NCI-H2227 (cell line): ENCODE data around the gene PEMT.

Experiments used
- DNase-seq: peaks from one replicate; lab custom pipeline; 2025; ENCODE audit not compliant: unreplicated experiment; lab: John Stamatoyannopoulos, UW

Gene PEMT

GRCh38 chr17:17515934-17516930 is 75.3 kb downstream of the PEMT start:
- DNase-seq, result no peak

GRCh38 chr17:17514993-17515933 is 76.2 kb downstream of the PEMT start:
- DNase-seq, result no peak

DNA sequence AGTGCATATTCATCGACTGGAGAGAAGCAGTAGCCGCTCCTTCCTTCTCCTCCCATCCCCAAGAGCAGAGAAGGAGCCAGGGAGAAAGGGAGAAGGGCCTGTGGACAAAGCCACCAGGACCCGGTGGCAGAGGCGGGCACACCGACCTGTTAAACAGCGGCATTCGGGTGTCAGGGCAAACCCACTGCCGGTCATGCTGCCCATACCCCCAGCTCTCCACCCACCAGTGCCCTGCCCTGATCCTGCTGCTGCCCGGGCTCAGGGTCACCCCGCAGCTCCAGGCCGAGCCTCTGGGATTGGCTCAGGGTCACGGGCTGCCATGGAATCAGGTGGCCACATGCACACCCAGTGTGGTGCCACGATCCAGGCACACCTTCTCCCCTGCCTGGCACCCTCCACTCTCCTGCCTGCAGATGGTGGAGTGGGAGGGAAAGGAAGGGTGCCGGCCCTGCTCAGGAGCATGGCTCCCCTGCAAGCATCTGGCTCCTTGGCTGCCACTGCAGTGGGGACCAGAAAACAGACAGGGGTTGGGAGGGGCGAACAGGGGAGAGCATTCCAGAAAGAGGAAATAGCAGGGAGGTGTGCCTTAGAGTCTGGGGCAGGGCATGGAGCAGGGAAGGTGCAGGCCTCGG is 77.0 kb downstream of the PEMT start:
- DNase-seq, result no peak

- no peak for DNase-seq
These were observed 77.9 kb downstream of the PEMT start for GRCh38 chr17:17513626-17514025.

DNA sequence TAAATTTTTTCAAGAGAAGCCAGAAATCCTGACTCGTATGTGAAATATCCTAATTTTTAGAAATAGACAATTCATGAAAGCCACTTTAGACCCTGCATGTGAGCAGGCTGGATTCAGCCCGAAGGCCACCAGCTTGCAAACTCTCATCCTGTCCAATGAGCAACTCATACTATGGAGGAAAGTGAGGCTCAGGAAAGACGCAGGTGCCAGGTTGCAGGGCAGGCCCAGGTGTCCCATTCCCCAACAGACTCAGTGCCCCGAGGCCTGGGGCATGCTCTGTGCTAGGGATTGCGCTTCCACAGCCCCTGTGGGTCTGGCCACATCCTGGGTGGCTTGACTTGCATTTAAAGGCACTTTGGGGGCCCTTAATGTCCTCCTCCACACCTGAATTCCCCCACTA is 78.6 kb downstream of the PEMT start:
- no peak for DNase-seq

GRCh38 chr17:17511881-17512858 is 79.3 kb downstream of the PEMT start:
- no peak for DNase-seq

DNA sequence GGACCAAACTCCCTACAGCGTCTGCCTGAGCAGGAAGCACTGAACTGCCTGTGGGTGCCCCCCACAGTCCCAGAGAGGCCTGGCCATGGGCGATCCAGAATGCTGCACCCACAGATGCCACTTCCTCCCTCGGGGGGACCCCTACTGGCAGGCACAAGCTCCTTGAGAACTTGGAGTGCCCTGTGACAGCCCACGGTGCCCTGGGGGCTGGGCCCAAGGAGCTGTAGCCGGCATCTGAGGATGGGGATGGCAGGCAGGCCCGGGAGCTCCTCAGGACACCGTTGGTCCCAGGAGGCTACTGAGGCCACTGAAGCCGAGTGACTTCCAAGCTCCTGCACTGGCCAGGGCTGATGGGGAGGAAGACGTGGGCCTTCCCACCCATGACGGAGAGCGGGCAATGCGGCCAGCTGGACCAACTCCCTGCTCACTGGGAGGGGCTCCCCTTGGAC is 80.2 kb downstream of the PEMT start:
- no peak for DNase-seq

GRCh38 chr17:17510456-17511292 is 80.8 kb downstream of the PEMT start:
- DNase-seq, result no peak

GRCh38 chr17:17509601-17510425 is 81.7 kb downstream of the PEMT start:
- no peak for DNase-seq

GRCh38 chr17:17508646-17509591 is 82.6 kb downstream of the PEMT start:
- no peak for DNase-seq

- no peak for DNase-seq
These were observed 83.4 kb downstream of the PEMT start for GRCh38 chr17:17508019-17508535.

- DNase-seq, result no peak
These were observed 84.0 kb downstream of the PEMT start for GRCh38 chr17:17507465-17508011.

DNA sequence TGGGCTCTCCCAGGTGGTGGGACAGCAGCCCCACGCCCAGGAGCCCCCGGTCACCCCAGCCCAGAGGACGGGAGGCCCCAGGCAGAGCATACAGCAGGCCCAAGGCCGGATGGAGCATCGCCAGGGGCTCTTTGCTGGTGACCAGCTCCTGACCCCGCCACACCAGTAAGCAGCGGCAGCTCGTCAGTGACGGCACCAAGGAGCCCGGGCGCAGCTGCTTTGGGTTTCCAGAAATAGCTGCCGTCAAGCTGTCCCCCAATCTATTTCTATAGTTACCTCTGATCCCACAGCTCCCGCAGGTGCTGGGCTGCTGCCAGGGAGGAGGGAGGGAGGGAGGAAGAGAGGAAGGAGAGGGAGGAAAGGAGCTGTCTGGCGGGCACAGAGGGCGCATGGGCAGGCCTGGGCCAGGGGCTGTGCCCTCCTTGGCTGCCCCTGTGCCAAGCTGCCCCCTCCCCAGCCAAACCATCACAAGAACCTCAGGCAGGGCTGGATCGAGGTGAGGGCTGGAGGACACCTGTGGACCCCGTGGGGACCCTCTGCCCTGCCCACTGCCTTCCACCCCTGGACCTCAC is 84.5 kb downstream of the PEMT start:
- no peak for DNase-seq

GRCh38 chr17:17506181-17506741 is 85.2 kb downstream of the PEMT start:
- no peak for DNase-seq

DNA sequence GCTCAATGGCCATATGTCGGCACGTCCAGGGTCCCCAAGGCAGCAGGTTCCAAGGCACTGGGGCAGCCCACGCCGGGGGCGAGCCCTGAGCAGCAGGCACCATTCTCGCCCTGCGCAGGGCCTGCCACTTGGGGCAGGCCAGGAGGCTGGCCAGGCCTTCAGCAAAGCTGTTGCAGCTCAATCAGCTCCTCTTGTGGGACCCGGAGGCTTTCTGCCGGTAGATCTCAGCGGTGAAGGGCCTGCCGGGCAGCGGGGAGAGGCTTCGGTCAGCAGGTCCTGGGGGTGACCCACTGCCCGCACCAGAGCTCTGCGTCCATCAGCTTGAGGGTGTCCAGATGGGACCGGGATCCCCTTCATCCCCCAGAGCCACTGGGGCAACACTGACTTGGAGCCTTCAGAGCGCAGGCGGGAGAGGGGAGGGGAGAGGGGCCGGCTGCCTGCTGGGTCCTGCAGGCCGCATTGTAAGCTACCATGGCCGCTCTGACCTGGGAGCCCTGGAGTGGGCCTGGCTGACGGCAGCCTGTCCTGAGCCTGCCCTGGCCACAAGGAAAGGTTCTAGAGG is 85.8 kb downstream of the PEMT start:
- no peak for DNase-seq

GRCh38 chr17:17505151-17505550 is 86.4 kb downstream of the PEMT start:
- no peak for DNase-seq
